Large intestine (tissue), 3 donors: ENCODE measurements around the gene IER5. TPM values are rescaled to one million over a fixed set of nuclear protein-coding genes. Genes with fewer than 3 reads are reported as not detected.

ENCODE experiments used
- DNase-seq, 2 donors: peaks; one replicate each; pipeline versions ENCODE4 v3.0.0 to v3.0.0-alpha.2; 2013
- H3K27ac ChIP-seq: one replicate; pipeline ENCODE4 v1.5.1; 2013; ENCODE audit warnings: low read length
- H3K27me3 ChIP-seq: 2 replicates; pipeline ENCODE4 v1.6.1; 2013; ENCODE audit warnings: low read length; ENCODE audit not compliant: control insufficient read depth, insufficient read depth
- H3K36me3 ChIP-seq: 2 replicates; pipeline ENCODE4 v1.6.1; 2013; ENCODE audit warnings: low read length; ENCODE audit not compliant: control insufficient read depth, insufficient read depth
- H3K4me1 ChIP-seq: one replicate; pipeline ENCODE4 v1.6.1; 2013; ENCODE audit warnings: low read length; ENCODE audit not compliant: control insufficient read depth, insufficient read depth
- H3K4me3 ChIP-seq: one replicate; pipeline ENCODE4 v1.5.1; 2013; ENCODE audit warnings: low read length
- H3K9me3 ChIP-seq: one replicate; pipeline ENCODE4 v1.6.1; 2013; ENCODE audit warnings: mild to moderate bottlenecking, low read depth, low read length, moderate library complexity; ENCODE audit not compliant: control insufficient read depth
- WGBS: methylation state at CpG from one replicate; pipeline ENCODE4 v1.1.5; 2013; ENCODE audit warnings: low lambda C conversion rate; ENCODE audit not compliant: insufficient coverage; 5-methylcytosine and 5-hydroxymethylcytosine counted together
- polyA plus RNA-seq: library from polyadenylated mRNA; unstranded; fragments of 120-200 nt; gene quantifications from one replicate; pipeline ENCODE4 v1.2.1, GENCODE V29; 2013

IER5 gene
- polyA plus RNA-seq, 1 donor: 8.2 TPM

DNA sequence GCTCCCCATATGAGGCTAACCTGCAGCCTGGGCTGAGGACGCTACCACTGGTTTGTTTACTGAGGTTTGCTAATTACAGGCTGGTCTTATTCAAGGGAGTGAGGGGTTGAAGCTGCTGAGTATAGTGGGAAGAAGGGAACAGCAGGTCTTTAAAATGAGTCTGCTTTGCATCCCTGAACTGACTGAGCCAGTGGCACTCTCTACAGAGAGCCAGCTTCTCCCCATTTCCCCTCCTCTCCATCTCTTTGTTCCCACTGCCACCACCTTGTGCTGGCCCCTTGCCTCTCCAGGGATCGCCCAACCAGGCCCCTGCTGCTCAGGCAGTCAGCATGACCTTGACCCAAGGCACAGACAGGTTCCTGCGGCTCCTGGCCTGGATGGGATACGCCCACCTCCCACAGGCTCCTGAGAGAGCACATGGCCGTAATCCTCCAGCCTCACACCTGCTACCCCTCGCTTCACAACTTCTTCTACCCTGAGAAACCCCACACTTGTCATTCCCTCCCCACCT, 45.0 kb downstream of the IER5 start:
- Histone ChIP-seq H3K4me1 (peaks cover 38% of the 10 kb centered on the region), H3K9me3 (no peaks in the 10 kb centered on the region), H3K36me3 (no peaks in the 10 kb centered on the region), H3K4me3 (no peak overlapping the region), H3K27me3 (no peaks in the 10 kb centered on the region), H3K27ac (no peak overlapping the region)
- no peak for DNase-seq
- no CpG with 5 or more reads among the region's 6 CpGs for WGBS

DNA sequence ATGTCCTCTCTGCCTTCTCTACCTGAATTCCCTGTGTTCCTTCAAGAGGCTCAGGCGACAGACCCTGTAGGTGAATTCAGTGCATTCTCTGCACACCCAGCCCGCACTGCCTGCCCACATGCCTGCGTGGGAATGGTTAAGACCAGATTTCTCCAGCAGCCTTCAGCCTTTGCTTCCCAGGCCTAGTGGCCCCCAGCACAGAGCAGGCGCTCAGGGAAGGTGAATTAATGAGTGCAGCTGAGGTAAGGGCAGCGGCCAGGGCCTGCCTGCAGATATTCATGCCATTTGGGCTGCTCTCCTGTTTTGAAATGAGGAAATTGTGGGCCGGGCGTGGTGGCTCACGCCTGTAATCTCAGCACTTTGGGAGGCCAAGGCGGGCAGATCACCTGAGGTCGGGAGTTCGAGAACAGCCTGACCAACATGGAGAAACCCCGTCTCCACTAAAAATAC, 45.5 kb downstream of the IER5 start:
- H3K27me3 ChIP-seq: no peaks in the 10 kb centered on the region
- H3K27ac ChIP-seq: no peak overlapping the region
- no peaks in the 10 kb centered on the region for H3K9me3 ChIP-seq
- H3K4me3 ChIP-seq: no peak overlapping the region
- no peaks in the 10 kb centered on the region for H3K36me3 ChIP-seq
- DNase-seq: no peak
- no CpG with 5 or more reads among the region's 12 CpGs for WGBS
- H3K4me1 ChIP-seq: peaks cover 35% of the 10 kb centered on the region

DNA sequence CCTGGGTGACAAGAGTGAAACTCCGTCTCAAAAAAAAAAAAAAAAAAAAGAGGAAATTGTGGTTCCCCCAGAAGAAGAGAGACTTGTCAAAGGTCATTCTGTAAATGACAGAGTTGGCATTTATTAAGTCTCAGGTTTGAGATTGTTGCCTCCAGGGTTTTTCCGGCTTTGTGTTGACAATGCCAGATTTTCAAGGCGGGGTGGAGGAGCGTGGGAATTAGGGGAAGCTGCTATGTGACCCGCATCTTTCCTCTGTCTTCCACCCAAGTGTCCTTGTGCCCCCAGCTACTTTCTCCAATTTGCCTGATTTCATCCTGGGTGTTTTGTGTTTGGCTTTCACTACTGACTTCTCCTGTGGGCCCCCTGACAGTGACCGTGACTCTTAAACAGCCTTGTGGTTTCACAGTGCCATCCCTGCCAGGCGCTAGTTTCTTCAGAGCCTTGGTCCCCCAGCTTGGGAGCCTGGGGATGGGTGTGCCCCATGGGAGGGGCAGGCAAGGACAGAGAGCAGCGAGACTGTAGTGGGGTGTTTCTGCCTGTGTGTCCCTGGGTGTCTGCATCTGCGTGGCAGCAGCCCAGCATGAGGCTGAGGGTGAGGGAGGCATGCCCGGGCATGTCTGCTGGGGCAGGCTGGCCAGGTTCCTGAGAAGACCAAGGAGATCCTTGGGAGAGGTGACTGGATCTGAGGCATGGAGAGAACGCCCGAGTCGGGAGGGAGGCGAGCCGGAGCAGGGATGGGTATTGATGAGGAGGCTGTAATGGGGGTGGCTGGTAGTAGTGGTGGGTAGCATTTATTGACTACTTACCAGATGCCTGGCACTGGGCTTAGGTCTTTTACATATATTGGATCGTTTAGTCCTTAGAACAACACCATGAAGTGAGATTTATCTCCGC, 46.3 kb downstream of the IER5 start:
- Histone ChIP-seq H3K9me3 (no peaks in the 10 kb centered on the region), H3K27me3 (no peaks in the 10 kb centered on the region), H3K36me3 (no peaks in the 10 kb centered on the region), H3K27ac (peak overlapping the region; percentile 11), H3K4me1 (peaks cover 28% of the 10 kb centered on the region), H3K4me3 (no peak overlapping the region)
- WGBS: no CpG with 5 or more reads among the region's 17 CpGs
- DNase-seq: peak in 1 of 2 donors; percentile 65

DNA sequence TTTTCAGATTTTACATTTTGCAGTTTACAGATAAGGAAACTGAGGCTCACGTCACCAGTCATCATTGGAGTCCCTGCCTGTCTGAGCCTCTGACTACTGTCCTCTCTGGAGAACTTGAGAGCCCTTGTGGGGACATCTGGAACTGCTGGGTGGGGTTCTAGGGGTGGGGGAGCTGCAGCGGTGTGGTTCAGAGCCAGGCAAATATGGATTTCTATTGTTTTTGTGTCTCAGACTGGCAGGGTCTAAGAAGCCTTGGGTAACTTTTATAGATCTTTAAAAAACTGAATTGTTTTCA, 46.9 kb downstream of the IER5 start:
- H3K4me3 ChIP-seq: no peak overlapping the region
- DNase-seq: no peak
- no CpG with 5 or more reads among the region's 2 CpGs for WGBS

DNA sequence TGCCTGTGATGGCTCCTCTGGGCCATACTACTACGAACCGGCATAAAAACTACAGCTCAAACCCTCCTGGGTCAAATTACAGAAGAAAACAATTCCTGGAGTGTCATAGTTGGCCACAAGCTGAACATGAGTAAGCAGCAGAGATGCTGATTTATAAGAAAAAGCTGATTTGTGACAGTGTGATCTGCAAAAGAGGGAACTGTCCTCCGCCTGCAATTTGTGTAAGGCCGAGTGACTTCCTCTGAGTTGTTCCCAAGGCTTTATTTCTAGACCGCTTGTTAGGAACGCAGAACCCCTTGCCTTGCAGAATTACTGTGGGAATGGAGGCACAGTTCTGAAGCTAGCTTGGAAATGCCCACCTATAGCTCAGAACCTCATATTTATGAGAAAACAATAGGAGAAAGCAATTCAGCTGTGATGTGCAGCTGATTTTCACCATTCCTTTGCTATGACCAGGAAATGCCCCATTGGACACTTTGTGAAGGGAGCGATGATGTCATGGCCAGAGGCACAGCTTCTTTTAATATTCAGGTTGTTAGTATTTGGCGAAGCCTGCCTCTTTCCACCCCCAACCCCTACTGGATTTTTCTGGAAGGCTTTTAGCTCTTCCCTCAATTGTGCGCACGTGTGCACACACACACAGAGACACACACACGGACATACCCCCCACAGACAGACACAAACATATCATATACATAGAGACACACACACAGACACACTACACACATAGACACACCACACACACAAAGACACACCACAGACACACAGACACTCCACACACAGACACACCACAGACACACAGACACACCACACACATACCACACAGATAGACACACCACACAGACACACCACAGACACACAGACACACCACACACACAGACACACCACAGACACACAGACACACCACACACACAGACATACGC, 47.6 kb downstream of the IER5 start:
- DNase-seq: no peak
- Histone ChIP-seq H3K4me1 (peaks cover 25% of the 10 kb centered on the region), H3K9me3 (no peaks in the 10 kb centered on the region), H3K27me3 (no peaks in the 10 kb centered on the region), H3K27ac (no peak overlapping the region), H3K4me3 (no peak overlapping the region), H3K36me3 (no peaks in the 10 kb centered on the region)
- no CpG with 5 or more reads among the region's 12 CpGs for WGBS

More for the DNA sequence above, 46.9 kb downstream of the IER5 start:
- Histone ChIP-seq H3K27ac (no peak overlapping the region), H3K9me3 (no peaks in the 10 kb centered on the region), H3K4me1 (peaks cover 27% of the 10 kb centered on the region), H3K36me3 (no peaks in the 10 kb centered on the region), H3K27me3 (no peaks in the 10 kb centered on the region)

DNA sequence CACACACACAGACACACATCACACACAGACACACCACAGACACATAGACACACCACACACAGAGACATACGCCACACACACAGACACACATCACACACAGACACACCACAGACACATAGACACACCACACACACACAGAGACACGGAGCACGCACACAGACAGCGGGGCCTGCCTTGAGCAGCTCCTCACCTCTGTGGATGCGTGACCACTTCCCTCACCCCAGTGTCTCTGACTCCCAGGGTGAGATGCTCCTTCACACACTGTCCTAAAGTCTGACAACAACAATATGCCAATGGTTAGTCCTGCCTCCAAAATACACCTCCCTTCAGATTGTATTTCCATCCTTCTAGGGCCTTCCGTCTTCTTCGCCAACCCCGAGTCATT, 48.2 kb downstream of the IER5 start:
- no CpG with 5 or more reads among the region's 8 CpGs for WGBS
- Histone ChIP-seq H3K36me3 (no peaks in the 10 kb centered on the region), H3K27ac (no peak overlapping the region), H3K27me3 (no peaks in the 10 kb centered on the region), H3K4me1 (peaks cover 19% of the 10 kb centered on the region), H3K9me3 (no peaks in the 10 kb centered on the region), H3K4me3 (no peak overlapping the region)
- DNase-seq: no peak

DNA sequence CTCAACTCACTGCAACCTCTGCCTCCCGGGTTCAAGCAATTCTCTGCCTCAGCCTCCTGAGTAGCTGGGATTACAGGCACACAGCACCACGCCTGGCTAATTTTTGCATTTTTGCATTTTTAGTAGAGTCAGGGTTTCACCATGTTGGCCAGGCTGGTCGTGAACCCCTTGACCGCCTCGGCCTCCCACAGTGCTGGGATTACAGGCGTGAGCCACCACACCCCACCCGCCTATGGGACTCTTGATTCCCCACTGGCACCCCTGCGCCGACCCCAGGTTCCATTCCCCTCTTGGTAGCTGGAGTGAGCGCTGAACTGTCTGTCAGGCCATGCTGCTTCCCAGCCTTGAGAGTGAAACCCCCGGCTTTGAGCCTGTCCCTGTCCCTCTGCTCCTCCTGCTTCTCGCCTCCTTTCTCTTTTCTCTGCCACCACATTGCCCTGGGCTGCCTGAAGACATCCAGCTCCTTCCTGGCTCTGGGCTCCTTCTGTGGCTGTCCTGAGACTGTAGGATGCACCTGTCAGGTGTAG, 48.8 kb downstream of the IER5 start:
- Histone ChIP-seq H3K4me3 (no peak overlapping the region), H3K4me1 (peaks cover 16% of the 10 kb centered on the region), H3K27ac (no peak overlapping the region), H3K27me3 (no peaks in the 10 kb centered on the region), H3K36me3 (no peaks in the 10 kb centered on the region), H3K9me3 (no peaks in the 10 kb centered on the region)
- DNase-seq: no peak
- WGBS: no CpG with 5 or more reads among the region's 12 CpGs

DNA sequence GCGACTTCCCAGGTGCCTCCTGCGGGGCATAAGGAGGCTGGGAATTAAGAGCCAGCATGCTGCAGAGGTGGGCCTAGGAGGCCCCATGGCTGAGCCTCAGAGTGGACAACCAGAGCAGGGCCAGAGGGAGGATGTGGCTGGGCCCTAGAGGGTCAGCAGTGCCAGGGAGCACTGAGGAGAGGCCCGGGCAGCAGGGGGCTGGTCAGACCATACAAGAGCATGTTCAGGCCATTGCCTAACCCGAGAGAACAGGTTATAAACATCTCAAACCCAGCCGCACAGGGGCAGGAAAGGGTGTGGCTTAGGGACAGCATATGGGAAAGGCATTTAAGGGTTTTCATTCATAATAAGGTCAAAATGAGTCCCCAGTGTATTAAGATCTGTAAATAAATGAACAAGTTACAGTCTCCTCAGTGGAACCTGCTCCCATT, 51.1 kb downstream of the IER5 start:
- no peak overlapping the region for H3K27ac ChIP-seq

DNA sequence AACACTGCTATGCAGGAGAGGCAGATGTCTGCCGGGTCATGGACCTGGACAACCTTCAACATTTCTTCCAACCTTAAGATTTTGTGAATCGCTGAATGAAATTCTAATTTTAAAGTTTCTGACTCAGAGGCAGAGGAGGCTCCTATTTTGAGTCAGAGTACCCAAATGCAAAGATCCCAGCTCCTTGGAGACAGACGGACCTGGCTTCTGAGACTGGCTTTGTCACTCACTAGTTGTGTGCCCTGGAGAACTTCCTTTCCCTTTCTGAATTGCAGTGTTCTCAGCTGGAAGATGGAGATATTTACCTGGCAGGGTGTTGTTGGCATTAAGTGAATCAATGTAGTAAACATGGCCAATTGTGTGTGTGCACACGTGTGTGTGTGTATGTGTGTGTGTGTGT, 51.9 kb downstream of the IER5 start:
- H3K27ac ChIP-seq: no peak overlapping the region
- WGBS: 100% methylated on average over 1 of the region's 4 CpGs
- H3K4me1 ChIP-seq: no peaks in the 10 kb centered on the region

More for the DNA sequence above, 51.1 kb downstream of the IER5 start:
- no peak for DNase-seq
- no CpG with 5 or more reads among the region's 5 CpGs for WGBS
- H3K4me1 ChIP-seq: peaks cover 5% of the 10 kb centered on the region
- no peaks in the 10 kb centered on the region for H3K36me3 ChIP-seq
- H3K4me3 ChIP-seq: no peak overlapping the region
- no peaks in the 10 kb centered on the region for H3K9me3 ChIP-seq
- no peaks in the 10 kb centered on the region for H3K27me3 ChIP-seq

DNA sequence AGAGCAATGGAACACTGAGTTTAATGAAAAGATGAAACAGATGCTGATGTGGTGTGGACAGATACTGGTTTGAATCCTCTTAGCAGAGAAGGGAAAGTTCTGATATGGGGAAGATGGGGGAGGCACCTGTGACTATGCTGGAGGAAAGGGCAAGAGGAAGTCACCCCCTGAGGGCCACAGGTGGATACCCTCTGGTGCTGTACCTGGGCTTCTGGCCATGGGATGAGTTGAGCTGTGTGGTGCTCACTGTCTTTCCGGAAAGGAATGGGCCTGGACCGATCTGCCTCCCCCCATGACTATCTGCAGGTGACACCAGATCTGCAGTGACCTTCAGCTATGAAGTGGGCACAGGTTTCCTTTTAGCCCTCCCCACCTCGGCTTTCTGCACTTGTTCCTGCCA, 52.4 kb downstream of the IER5 start:
- H3K27ac ChIP-seq: no peak overlapping the region

More for the DNA sequence above, 51.9 kb downstream of the IER5 start:
- H3K4me3 ChIP-seq: no peak overlapping the region
- H3K9me3 ChIP-seq: no peaks in the 10 kb centered on the region
- no peaks in the 10 kb centered on the region for H3K27me3 ChIP-seq
- H3K36me3 ChIP-seq: no peaks in the 10 kb centered on the region
- no peak for DNase-seq

More for the DNA sequence above, 52.4 kb downstream of the IER5 start:
- no peaks in the 10 kb centered on the region for H3K36me3 ChIP-seq
- no peak overlapping the region for H3K4me3 ChIP-seq
- WGBS: 83% methylated on average over 1 of the region's 3 CpGs
- no peaks in the 10 kb centered on the region for H3K4me1 ChIP-seq
- no peaks in the 10 kb centered on the region for H3K9me3 ChIP-seq
- no peak for DNase-seq
- H3K27me3 ChIP-seq: no peaks in the 10 kb centered on the region
